NCI-H1930 (cell line): ENCODE data around the gene ATP6V1C2.

Source experiments
- DNase-seq, 2 experiments: peaks; one replicate each; lab custom pipeline; 2025; lab: John Stamatoyannopoulos, UW

The ATP6V1C2 gene

DNA sequence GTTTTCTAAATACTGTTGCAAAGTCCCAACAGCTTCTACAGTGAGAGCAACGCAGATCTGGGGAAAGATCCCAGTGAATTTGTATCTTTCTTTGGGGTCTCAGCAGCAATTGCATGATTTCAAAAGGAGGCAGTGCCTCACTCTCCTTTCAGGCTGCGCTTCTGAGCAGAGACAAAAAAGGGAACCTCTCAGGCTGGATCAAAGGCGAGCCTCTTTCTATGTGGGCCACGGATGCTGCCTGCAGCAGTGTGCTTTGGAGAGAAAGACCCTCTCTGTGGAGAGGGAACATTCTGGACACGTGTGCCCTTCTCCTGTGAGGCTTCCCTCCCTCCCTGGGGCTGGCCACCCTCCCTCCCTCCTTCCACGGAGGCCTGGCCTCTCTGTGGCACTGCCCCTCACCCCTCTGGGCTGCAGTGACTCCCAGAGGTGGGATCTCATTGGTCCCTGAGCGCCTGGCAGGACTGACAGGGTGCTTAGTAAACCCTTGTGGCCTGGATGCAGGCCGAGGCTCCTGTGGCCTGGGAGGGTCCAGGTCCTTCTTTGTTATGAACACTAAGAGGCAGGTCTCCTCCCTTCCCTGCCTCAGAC, 112.7 kb downstream of the ATP6V1C2 start:
- DNase-seq = no peak
